ENCODE measurements around the gene OR1F1. TPM values are rescaled to one million over a fixed set of nuclear protein-coding genes. Genes with fewer than 3 reads are reported as not detected.
"Not testable (repeated sequence)": the region's sequence is repeated elsewhere in the genome, so short reads cannot be mapped to it uniquely, and the experiment has no call there.

Gene OR1F1
- total RNA-seq, 1 donor from 2014 or later, result not detected

GRCh38 chr16:3198334-3199072 lies 10.5 kb downstream of the OR1F1 start:
- ATAC-seq, result no peak

- ATAC-seq, result no peak
These were observed 15.0 kb downstream of the OR1F1 start for GRCh38 chr16:3202903-3203539.

- not testable (repeated sequence) for ATAC-seq
These were observed 17.9 kb downstream of the OR1F1 start for GRCh38 chr16:3205939-3206338.

- ATAC-seq, result no peak
These were observed 19.3 kb downstream of the OR1F1 start for GRCh38 chr16:3207086-3207953.

GRCh38 chr16:3212006-3212405 lies 24.0 kb downstream of the OR1F1 start:
- no peak for ATAC-seq

GRCh38 chr16:3212567-3212966 lies 24.6 kb downstream of the OR1F1 start:
- no peak for ATAC-seq

- ATAC-seq, result no peak
These were observed 27.0 kb downstream of the OR1F1 start for GRCh38 chr16:3214904-3215600.

GRCh38 chr16:3215601-3216262 lies 27.7 kb downstream of the OR1F1 start:
- no peak for ATAC-seq

- ATAC-seq, result no peak
These were observed 28.2 kb downstream of the OR1F1 start for GRCh38 chr16:3216263-3216640.

GRCh38 chr16:3220839-3221238 lies 32.8 kb downstream of the OR1F1 start:
- ATAC-seq, result no peak

- no peak for ATAC-seq
These were observed 36.0 kb downstream of the OR1F1 start for GRCh38 chr16:3223913-3224515.

GRCh38 chr16:3234543-3234856 lies 46.5 kb downstream of the OR1F1 start:
- ATAC-seq, result no peak

- peak; percentile 96 for ATAC-seq
These were observed 47.0 kb downstream of the OR1F1 start, which contains the start of gene ZNF200 for GRCh38 chr16:3234857-3235561. Gene ZNF200 (minus strand): TSS chr16:3235158. CDS start chr16:3233755, 1,403 bp downstream.

GRCh38 chr16:3235856-3236669 lies 48.1 kb downstream of the OR1F1 start:
- no peak for ATAC-seq

- no peak for ATAC-seq
These were observed 53.8 kb downstream of the OR1F1 start for GRCh38 chr16:3241761-3242160.

- peak; percentile 89 for ATAC-seq
These were observed 54.7 kb downstream of the OR1F1 start for GRCh38 chr16:3242709-3243108.

- ATAC-seq, result no peak
These were observed 55.9 kb downstream of the OR1F1 start for GRCh38 chr16:3243882-3244281.

- ATAC-seq, result peak; percentile 6
These were observed 58.0 kb downstream of the OR1F1 start for GRCh38 chr16:3246002-3246401.

- ATAC-seq, result no peak
These were observed 58.9 kb downstream of the OR1F1 start for GRCh38 chr16:3246876-3247275.

GRCh38 chr16:3248596-3248995 lies 60.6 kb downstream of the OR1F1 start:
- ATAC-seq, result no peak

All from esophagus mucosa (tissue), 1 donor.